Measurements from ENCODE around the gene KLRK1.
"Not testable (repeated sequence)": the region's sequence is repeated elsewhere in the genome, so short reads cannot be mapped to it uniquely, and the experiment has no call there.

Gene KLRK1

DNA sequence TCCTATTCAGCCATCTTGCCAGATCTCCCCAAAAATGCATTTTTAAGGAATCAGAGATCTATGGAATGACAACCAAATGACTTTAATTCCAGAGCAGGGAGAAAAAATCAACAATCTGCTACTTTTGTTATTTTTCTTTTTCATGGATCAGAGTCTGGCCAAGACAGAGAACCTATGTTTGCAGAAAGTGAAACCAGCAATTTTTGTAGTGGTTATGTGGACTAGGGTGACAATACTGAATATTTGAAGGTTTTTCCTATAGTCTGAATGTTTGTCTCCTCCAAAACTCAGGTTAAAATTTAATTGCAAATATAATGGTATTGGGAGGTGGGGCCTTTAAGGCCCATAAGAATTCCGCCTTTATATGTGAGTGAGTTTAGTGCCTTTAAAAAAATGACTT is 30.9 kb downstream of the KLRK1 start:
- TF ChIP-seq, protein P1, sequence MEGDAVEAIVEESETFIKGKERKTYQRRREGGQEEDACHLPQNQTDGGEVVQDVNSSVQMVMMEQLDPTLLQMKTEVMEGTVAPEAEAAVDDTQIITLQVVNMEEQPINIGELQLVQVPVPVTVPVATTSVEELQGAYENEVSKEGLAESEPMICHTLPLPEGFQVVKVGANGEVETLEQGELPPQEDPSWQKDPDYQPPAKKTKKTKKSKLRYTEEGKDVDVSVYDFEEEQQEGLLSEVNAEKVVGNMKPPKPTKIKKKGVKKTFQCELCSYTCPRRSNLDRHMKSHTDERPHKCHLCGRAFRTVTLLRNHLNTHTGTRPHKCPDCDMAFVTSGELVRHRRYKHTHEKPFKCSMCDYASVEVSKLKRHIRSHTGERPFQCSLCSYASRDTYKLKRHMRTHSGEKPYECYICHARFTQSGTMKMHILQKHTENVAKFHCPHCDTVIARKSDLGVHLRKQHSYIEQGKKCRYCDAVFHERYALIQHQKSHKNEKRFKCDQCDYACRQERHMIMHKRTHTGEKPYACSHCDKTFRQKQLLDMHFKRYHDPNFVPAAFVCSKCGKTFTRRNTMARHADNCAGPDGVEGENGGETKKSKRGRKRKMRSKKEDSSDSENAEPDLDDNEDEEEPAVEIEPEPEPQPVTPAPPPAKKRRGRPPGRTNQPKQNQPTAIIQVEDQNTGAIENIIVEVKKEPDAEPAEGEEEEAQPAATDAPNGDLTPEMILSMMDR (IDR thresholded peaks at IDR 0.05; ENCODE audit: control extremely low read depth, extremely low read depth, low read depth, missing control alignments) = no peak
- DNase-seq (ENCODE audit: extremely low spot score) = no peak
- POLR2A ChIA-PET = no interaction called here
- CTCF ChIA-PET = no interaction called here

DNA sequence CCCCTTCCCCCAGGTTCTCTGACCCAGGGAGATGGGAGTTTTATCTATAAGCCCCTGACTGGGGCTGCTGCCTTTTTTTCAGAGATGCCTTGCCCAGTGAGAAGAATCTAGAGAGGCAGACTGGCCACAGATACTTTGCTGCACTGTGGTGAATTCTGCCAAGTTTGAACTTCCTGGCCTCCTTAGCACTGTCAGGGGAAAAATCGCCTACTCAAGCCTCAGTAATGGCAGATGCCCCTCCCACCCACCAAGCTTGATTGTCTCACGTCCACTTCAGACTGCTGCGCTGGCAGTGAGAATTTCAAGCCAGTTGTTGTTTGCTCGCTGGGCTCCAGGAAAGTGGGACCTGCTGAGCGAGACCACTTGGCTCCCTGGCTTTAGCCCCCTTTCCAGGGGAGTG is 31.7 kb downstream of the KLRK1 start:
- TF ChIP-seq, protein P1 (IDR thresholded peaks at IDR 0.05; ENCODE audit: control extremely low read depth, extremely low read depth, low read depth, missing control alignments) = no peak
- POLR2A ChIA-PET = no interaction called here
- no peak for DNase-seq (ENCODE audit: extremely low spot score)
- CTCF ChIA-PET = no interaction called here

DNA sequence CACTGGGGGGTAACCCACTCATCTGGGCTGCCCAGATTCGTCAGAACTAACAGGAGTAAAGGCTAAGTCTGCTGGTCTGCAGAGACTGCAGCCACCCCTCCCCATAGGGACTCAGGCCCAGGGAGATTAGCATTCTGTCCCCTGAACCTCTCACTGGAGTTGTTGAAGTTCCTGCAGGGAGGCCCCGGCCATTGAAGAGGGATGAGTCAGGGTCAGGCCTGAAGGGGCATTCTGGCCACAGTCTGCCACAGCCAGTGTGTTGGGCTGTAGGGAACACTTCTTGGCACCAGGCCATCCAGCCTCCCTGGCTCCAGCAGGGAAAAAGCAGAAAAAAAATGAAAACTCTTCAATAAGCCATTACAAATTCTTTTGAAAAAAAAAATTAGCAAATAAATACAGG is 35.3 kb downstream of the KLRK1 start:
- TF ChIP-seq, protein P1 (IDR thresholded peaks at IDR 0.05; ENCODE audit: control extremely low read depth, extremely low read depth, low read depth, missing control alignments) = no peak
- no peak for DNase-seq (ENCODE audit: extremely low spot score)
- CTCF ChIA-PET = no interaction called here
- POLR2A ChIA-PET = no interaction called here

DNA sequence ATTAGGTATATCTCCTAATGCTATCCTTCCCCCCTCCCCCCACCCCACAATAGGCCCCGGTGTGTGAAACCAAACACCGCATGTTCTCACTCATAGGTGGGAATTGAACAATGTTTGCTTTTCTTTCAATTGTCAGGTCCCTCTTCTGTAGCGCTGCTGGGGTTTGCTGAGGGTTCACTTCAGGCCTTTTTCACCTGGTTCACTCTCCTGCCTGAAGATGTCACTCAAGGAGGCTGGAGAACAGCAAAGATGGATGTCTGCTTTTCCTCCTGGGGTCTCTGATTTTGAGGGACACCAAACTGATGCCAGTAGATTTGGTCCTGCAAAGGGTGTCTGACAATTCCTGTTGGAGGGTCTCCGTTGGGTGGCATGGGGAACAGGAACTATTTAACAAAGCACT is 35.8 kb downstream of the KLRK1 start:
- TF ChIP-seq, protein P1 (IDR thresholded peaks at IDR 0.05; ENCODE audit: control extremely low read depth, extremely low read depth, low read depth, missing control alignments) = no peak
- CTCF ChIA-PET = no interaction called here
- DNase-seq (ENCODE audit: extremely low spot score) = no peak
- POLR2A ChIA-PET = no interaction called here

DNA sequence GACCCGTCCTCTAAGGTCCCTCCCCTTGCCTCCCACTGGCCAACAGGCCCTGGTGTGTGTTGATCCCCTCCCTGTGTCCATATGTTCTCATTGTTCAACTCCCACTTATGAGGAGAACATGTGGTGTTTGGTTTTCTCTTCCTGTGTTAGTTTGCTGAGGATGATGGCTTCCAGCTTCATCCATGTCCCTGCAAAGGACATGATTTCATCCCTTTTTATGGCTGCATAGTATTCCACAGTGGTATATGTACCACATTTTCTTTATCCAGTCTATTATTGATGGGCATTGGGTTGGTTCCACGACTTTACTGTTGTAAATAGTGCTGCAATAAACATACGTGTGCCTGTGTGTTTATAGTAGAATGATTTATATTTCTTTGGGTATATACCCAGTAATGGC is 38.4 kb downstream of the KLRK1 start:
- DNase-seq (ENCODE audit: extremely low spot score); POLR2A ChIA-PET; CTCF ChIA-PET: not testable (repeated sequence)

DNA sequence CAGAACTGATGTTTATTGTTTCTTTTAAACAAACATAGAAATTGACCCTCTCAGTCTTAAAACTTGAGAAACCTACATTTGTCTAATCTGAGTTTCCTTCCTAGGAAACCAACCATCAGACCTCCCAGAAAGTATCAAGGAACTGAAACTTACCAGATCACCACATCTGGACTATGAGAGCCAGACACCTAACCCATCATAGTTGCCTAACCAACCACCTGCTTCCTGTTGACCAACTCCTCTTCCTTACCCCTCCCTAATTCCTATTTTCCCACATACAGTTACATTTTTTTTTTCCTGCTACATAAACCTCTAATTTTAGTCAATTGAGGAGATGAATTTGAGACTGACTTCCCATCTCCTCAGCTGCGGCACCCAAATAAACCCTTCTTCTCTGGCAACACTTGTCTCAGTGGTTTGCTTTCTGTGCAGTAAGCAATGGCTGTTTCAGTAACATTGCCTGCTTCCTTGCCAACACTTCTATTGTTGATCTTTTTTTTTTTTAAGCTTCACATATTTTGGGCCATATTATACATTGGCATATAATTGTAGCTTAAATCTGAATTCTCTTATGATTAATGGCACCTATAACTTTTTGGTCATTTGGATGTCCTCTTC is 47.8 kb downstream of the KLRK1 start:
- DNase-seq (ENCODE audit: extremely low spot score) = no peak
- POLR2A ChIA-PET = no interaction called here
- CTCF ChIA-PET = no interaction called here

DNA sequence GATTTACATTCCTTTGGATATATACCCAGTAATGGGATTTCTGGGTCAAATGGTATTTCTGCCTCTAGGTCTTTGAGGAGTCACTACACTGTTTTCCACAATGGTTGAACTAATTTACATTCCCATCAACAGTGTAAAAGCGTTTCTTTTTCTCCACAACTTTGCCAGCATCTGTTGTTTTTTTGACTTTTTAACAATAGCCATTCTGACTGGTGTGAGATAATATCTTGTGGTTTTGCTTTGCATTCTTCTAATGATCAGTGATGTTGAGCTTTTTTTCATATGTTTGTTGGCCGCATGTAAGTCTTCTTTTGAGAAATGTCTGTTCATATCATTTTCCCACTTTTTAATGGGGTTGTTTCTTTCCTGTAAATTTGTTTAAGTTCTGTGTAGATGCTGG is 48.9 kb downstream of the KLRK1 start:
- DNase-seq (ENCODE audit: extremely low spot score); CTCF ChIA-PET; POLR2A ChIA-PET: not testable (repeated sequence)

More for the DNA sequence above, 47.8 kb downstream of the KLRK1 start:
- TF ChIP-seq, protein P1 (IDR thresholded peaks at IDR 0.05; ENCODE audit: control extremely low read depth, extremely low read depth, low read depth, missing control alignments) = no peak

All from GM10248 (cell line).